NOMO-1 treated with DMSO at 0.1 percent for 48 hours (cell line): Measurements from ENCODE around the gene FLNC.
A peak's percentile ranks its signal among the peaks of the same experiment; 100 is the strongest.

ENCODE experiments used
- DNase-seq: peaks from one replicate; lab custom pipeline; 2025; ENCODE audit not compliant: unreplicated experiment; lab: John Stamatoyannopoulos, UW

The FLNC gene

GRCh38 chr7:128891110-128891941 is 61.1 kb downstream of the FLNC start:
- no peak for DNase-seq

- DNase-seq: no peak
Measured at GRCh38 chr7:128891942-128892269, 61.7 kb downstream of the FLNC start.

- DNase-seq: no peak
Measured at GRCh38 chr7:128892521-128893250, 62.5 kb downstream of the FLNC start.

- DNase-seq: no peak
Measured at GRCh38 chr7:128893251-128894100, 63.3 kb downstream of the FLNC start.

GRCh38 chr7:128894101-128894440 is 63.9 kb downstream of the FLNC start:
- no peak for DNase-seq

GRCh38 chr7:128895320-128895719 is 65.1 kb downstream of the FLNC start:
- no peak for DNase-seq

- DNase-seq: no peak
Measured at GRCh38 chr7:128899392-128899791, 69.2 kb downstream of the FLNC start.

GRCh38 chr7:128900237-128900636 is 70.0 kb downstream of the FLNC start:
- no peak for DNase-seq

- DNase-seq: no peak
Measured at GRCh38 chr7:128902761-128903585, 72.8 kb downstream of the FLNC start.

- no peak for DNase-seq
Measured at GRCh38 chr7:128903621-128904361, 73.6 kb downstream of the FLNC start.

- DNase-seq: peak; percentile 37
Measured at GRCh38 chr7:128904381-128905197, 74.4 kb downstream of the FLNC start.

GRCh38 chr7:128906001-128906765 is 76.0 kb downstream of the FLNC start:
- DNase-seq: no peak

GRCh38 chr7:128906766-128907559 is 76.8 kb downstream of the FLNC start:
- no peak for DNase-seq
